Stimulated activated naive CD4-positive, alpha-beta T cell (primary cell): ENCODE data around the gene NOTCH4.
A peak's percentile ranks its signal among the peaks of the same experiment; 100 is the strongest.
"Not testable (repeated sequence)": the region's sequence is repeated elsewhere in the genome, so short reads cannot be mapped to it uniquely, and the experiment has no call there.

Experiments
- DNase-seq, 6 experiments: peaks; one replicate each; lab custom pipeline; 2025; lab: John Stamatoyannopoulos, UW

Gene NOTCH4

GRCh38 chr6:32194388-32194787 lies 29.5 kb downstream of the NOTCH4 start:
- no peak for DNase-seq

- not testable (repeated sequence) for DNase-seq
Measured at GRCh38 chr6:32193096-32193495, 30.8 kb downstream of the NOTCH4 start.

GRCh38 chr6:32192608-32193039 lies 31.2 kb downstream of the NOTCH4 start, which contains the start of gene GPSM3:
TSS of gene GPSM3 (minus strand) at chr6:32192643. CDS start at chr6:32192513, 130 bp downstream.
- DNase-seq: peak; percentile 28 to 80 (median 66)

DNA sequence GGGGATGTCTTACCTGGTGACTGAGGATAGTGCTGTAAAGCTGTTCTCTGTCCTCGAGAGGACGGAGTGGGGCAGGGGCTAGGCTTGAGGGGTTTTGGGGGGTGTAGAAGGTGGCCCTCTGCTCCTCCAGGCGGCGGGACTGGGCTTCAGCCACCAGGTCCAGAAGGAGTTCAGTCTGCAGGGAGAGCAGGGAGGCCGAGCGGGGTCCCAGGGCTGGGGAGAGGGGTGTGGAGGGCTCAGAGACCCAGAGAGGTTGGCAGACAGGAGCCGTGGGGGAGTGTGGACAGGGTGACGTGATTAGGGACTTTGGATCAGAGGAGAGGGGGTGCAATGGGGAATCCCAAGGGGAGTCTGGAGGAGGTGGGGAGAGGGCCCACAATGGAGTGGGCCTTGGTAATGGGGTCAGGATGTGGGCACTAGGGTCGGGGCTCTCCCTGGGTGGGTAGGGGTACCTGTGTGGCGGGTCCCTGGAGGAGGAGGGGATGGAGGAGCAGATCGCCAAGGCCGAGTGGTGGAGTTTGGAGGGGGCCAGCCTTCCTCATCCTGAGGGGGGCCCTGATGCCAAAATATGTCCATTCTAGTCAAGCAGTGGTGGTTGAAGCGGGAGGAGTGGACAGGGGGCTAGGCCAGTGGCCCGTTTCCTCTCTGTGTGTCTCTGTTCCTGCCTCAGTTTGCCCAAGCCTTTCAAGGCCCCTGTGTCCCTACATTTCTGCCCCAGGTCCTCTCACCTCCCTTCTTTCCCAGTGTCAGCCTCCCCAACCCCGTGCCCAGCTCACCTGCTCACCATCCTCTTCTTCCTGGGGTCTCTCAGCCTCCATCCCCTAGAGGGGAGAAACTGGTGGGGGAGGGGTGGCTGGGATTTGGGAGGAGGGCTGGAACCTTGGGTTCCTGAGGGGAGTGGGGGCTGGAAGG lies 31.9 kb downstream of the NOTCH4 start:
- DNase-seq: peak in 1 of 6 experiments; percentile 30

DNA sequence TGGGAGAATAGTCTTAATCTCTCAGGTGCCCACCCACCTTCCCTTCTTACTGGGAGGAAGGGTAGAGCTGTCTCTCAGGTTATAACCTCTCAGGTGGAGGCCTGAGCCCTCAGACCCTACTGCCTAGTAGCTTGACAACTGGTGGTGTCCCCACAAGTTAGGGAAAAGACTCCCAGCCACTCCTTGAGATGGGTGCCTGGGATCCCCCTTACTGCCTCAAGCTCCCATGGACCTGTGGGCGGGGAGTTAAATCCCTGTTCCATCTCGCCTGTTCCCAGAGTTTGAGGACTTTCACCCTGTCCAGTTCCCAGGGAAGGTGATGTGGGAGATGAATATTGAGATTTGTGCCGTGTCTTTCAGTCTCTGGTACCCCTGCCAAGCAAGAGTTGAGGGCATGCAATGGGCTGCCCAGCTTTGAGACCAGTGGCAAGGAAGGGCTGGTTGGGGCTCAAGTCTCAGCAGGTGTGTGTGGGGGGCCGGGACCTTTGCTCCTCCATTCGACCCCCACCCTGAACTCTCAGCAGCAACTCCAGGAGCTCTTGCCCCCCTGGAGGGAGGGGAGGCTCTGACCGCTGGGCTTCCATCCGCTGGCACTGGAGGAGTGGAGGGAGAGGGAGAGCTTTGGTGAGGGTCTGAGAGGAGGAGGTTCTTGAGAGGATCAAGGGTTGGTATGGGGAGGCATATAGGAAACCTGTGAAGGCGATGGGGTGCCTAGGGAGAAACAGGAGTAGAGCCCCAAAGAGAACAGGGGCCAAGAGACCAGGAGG lies 32.8 kb downstream of the NOTCH4 start:
- peak in 1 of 6 experiments; percentile 19 for DNase-seq

DNA sequence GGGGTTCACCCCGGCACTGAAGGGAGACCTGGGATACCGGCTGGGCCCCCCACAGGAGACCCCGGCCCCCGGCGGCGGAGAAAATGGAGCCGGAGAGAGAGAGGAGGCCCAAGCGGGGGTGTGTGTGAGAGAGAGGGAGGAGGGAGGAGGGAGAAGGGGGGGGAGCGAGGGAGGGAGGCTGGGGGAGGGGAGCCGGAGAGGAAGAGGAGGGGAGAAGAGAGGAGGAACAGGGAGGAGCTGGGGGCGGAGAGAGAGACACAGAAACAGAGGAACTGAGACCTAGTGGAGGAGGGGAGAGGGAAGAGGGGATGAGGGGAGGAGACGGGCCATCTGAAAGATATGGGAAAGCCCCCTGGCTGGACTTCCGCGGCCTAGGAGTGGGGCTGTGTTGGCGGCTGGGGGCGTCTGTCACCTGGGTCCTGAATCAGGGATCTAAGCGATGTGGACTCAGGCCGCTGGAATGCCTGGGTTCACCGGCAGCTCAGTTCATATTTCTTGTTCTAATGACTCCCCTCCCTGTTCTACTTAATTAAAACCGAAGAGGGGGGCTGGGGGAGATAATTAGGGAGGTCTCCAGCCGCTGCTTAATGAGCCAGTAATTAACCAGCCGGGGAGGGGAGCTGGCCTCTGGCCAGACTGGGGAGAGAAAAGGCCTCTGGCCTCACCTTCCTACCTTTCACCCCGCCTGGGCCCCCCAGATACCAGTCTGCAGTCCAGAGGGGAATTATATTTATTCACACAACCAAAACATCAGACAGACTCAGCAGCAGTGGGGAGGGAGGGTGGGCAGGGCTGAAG lies 33.6 kb downstream of the NOTCH4 start, which contains the start of gene PBX2:
PBX2 (minus strand) TSS at position 149 of the 798 bp plus-strand sequence. CDS start 287 bp downstream, outside the sequence.
- DNase-seq: peak; percentile 60 to 84 (median 78)

GRCh38 chr6:32189742-32190053 lies 34.2 kb downstream of the NOTCH4 start:
- DNase-seq: no peak

DNA sequence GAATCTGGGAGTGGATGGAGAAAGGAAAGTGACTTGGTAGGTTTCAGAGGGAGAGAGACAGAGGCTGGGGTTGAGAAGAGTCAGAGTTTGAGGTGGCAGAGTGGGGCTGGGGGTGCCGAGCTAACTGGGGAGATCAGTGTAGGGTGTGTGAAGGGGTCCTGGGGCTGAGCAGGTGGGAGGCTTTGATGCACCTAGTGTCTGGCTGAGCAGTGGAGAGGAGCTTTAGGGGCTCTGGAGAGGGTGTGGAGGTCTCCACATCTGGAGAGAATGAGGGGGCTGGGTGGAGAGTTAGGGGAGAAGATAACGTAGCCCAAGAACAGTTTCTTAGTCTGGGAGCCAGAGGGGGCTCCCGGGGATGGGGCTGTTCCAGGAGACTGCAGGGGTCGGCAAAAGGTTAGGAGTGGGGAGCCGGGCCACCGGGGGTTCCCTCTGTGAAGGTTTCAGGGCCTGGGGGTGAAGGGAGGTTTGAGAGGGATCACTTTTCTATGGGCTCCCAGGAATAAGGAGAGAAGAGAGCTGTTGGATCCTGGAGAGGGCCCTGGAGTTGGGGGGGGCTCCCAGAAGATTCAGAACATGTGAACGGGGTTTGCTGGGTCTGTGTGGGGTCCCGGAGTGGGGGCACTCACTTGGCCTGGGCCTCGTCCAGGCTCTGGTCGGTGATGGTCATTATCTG lies 34.7 kb downstream of the NOTCH4 start:
- DNase-seq: no peak

DNA sequence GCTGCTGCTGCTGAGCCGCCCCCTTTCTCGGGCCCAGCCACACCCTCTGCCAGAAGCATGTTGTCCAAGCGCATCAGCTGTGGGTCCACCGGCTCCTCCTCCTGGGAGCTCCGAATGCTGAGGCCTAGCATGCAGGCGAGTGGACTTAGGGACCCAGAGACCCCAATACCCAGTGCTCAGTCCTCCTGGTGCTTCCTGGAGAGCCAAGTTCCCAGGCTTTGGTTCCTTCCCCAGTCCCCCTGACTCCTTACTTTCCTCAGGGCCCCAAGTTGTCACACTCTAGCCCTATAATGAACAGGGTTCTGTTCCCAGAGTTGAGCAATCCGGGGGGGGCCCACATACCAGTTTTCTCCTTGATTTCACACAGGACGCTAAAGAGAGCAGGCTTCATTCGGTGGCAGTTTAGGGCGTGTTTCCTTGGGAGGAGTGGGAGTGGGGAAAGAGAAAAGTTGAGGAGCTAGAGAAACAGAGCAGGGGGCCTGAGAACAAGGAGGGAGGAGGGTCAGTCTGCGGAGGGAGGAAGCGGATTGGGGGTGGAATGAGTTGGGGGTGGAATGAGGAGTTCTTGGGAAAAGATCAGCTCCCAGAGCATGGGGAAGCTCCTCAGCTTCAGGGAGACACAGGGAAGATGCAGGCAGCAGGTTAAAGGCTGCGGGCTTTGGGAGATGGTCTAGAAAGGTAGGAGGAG lies 35.3 kb downstream of the NOTCH4 start:
- no peak for DNase-seq

DNA sequence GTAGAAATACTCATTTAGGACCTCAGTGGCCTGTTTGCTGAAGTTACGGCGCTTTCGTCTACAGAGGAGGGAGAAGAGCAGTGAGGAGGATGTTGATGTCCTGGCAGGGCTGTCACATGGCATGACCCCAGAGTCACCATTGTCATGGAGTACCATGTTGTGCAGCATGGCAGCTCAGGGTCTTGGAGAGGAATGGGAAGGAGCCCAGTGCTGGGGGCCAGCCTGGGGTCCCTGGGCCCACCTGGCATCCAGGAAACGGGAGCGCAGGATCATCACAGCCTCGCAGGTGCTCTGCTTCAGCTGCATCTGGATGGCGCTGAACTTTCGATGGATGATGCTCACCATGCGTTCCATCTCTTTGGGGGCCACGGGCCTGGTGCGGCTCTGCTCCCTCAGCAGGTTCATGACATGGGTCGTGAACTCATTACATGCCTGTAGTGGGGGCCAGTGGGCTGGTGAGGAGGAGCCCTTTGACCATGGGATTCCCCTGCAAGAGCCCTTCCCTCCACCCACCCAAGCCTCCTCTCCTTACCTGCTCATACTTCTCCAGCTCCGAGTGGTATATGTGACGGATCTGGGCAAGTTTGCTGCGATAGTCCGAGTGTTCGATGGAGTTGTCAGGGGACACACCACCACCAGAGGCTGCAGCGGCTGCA lies 36.0 kb downstream of the NOTCH4 start:
- not testable (repeated sequence) for DNase-seq

GRCh38 chr6:32187009-32187709 lies 36.7 kb downstream of the NOTCH4 start:
- no peak for DNase-seq

- DNase-seq: not testable (repeated sequence)
Measured at GRCh38 chr6:32186151-32186840, 37.6 kb downstream of the NOTCH4 start.

- not testable (repeated sequence) for DNase-seq
Measured at GRCh38 chr6:32185681-32186131, 38.2 kb downstream of the NOTCH4 start.

GRCh38 chr6:32184084-32184640 lies 39.7 kb downstream of the NOTCH4 start, which contains the start of gene AGER:
TSS of gene AGER (minus strand) at chr6:32184253. CDS start at chr6:32184222, 31 bp downstream.
- no peak for DNase-seq

GRCh38 chr6:32183483-32184083 lies 40.3 kb downstream of the NOTCH4 start:
- DNase-seq: no peak

DNA sequence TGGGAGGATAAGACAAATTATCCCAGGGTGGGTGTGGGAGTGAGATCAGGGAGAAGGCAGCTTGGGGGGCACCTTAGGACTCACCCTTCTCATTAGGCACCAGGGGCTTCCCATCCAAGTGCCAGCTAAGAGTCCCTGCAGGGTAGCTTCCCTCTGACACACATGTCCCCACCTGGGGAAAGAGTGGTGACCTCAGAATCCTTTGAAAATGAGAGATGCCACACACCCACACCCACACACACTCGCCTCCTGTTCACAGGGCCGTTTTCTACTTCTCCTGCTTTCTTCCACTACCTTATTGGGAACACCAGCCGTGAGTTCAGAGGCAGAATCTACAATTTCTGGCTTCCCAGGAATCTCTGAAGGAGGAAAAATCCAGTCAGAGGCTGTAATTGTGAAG lies 40.8 kb downstream of the NOTCH4 start:
- DNase-seq: no peak

DNA sequence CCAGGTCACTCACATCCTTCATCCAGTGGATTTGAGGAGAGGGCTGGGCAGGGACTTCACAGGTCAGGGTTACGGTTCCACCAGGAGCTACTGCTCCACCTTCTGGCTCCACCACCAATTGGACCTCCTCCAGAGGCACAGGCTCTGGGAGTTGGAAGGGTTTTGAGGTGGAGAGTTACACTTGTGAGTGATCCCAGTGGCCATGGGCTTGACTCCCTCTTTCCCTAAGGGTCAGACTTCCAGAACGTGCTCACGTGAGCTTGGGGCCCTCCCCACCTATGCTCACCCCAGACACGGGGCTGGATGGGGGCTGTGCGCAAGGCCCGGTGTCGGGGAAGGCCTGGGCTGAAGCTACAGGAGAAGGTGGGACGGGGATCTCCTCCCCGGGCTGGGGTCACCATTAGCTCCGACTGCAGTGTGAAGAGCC lies 41.3 kb downstream of the NOTCH4 start:
- no peak for DNase-seq
